GM18519 (cell line): ENCODE measurements around the gene SMAD3.

Experiments
- ATAC-seq: cut with Tn5 transposase; IDR thresholded peaks from one replicate; pipeline ENCODE4 v1.9.1; 2021; ENCODE audit warnings: mild to moderate bottlenecking, moderate library complexity; ENCODE audit not compliant: unreplicated experiment, low FRiP score

SMAD3 gene

DNA sequence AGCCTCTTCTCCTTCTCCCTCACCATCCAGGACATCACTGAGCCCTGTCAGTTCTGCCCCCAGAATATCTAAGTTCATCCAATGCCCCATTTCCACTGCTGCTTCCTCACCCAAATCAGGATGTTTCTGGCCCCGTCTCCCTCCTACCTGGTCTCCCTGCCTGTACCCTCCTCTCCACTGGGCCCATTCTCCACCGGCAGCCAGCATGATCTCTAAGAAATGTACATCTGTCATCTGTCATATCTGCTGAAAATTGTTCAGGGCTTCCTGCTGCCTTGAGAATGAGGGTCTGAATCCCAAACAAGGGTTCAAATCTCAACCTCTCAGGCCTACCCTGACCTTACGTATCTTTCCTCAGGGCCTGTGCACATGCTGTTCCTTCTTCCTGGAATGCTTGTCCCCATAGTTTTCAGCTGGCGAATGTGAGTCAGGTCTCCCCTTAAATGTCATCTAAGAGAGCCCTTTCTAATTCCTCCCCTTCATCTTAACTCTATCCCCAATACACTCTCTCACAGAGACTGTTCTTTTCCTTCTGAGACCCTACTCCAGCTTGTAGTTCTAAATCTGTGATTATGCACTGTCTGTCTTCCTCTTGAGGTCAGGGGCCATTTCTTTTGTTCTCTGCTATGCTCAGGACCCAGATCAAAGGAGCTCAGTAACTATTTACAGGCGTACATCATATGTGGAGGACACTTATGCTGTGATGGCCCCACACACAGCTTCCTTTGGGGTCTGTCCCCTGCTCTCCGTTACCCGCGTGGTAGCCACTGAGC lies 40.8 kb downstream of the SMAD3 start:
- ATAC-seq = no peak

DNA sequence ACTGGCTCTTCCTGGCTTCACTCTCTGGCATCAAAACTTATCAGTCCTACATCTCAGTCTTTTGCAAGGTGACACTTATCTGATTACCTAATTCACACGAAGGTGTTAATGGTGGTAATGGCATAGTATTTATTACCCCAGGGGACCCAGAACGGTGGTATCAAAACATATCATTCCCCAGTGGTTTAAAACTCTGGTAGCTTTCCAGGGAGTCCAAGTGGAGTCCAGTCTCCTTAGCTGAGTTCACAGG lies 41.3 kb downstream of the SMAD3 start:
- no peak for ATAC-seq

DNA sequence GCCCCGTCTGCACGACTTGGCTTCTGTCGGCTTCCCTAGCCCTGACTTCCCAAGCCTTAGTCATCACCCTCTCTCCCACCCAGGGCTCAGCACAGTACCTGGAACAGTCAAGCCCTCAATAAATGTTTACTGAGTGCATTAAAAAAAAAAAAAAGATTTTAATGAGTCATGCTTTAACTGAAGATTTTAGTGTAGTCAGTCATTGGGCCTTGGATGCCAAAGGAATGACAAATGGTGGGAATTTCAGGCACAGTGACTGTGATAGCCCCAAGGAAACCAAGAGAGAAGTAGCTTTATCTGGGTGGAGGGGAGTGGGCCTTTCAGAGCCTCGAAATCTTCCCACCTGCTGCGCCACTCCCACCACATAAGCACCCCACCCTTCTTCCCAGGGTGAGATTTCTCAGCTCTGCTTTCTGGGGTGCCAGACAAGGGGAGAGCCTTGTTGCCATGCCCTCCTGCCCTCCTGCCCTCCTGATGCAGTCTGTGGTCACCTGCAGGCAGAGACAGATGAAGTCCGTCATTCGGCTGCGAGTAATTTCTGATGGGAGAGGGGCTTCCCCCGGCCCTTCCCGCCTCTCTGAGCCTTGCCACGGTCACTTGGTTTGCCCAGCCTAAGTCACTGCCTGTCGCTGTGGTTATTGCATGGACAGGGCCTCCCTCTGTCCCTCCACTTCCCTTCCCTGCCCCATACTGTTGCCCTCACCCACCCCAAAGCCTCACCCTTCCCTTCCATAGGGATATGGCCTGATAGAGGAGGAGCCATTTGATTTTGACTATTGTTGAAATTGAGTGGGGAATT lies 41.8 kb downstream of the SMAD3 start:
- ATAC-seq = no peak

DNA sequence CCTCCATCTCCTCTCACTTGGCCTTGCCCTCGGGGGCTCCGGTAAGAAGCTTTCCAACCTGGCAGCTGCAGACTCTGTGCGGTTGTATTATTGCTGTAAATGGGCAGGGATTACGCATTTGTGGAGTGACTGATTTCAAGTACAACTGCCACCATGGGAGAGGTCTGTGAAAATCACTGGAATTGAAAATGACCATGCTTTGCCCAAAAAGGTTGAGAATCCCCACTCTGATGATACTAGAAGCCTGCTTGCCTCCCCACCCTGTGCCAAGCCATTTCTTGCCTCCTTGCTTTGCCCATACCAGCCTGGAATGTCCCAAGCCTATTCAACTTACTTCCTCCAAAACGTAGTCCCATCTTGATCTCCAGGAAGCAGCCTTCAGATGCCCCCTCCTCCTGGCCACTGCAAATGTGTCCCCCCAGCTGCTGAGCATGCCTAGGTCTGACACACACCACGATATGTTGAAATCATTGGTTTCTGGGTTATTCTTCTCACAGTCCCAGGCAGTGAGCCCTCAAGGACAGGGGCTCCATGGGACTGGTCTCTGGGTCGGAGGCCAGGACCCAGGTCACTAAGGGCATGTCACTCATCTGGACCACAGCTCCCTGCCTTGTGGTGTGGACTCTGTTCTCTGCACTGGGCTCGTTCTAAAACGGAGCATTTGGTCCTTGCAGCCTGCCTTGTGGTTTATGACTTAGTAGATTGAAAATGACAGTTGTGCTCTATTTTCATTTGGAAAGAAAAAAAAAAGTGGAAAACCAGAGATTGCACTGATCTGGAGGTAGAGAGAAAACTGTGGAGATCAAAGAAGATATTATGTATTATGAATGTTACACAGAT lies 42.9 kb downstream of the SMAD3 start:
- ATAC-seq = no peak

DNA sequence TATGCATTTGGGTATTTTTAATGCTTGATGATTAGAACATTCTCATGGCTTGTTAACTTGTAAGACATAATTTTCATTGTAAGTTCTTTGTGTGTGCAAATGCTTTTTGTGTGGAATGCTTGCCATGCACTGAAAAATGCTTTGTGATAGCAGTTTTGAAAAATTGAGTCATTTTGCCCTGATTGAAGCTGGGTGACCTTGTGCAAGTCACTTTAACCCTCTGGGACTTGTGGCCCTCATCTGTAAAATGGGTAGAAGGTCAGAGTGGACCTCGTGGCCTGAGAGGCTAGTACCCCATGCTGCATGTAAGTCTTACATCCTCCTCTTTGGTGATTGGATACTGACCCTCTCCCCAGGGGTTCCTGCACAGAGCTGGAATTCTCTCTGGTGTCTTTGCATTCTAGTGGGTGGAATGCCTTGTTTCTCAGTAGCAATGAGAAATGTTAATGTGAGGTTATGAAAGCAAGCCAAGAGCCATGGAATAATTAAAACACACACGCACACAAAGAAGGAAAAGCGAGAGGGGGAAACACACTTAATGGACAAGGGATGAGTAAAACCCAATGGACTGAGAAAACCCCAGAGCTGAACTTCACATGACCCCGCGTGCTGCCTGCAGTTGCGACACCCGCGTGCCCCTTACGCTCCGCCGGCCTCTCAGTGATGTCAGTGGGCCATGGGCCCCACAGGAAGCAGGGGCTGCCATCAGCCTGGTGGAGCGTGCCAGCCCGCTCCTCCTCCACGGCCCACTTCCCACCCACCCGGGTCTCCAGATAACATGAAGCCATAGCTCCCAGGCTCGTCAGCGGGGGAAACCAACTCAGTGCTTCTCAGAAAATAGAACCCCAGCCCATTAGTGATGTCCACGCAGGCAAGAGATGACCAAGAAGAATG lies 44.0 kb downstream of the SMAD3 start:
- peak; percentile 52 for ATAC-seq

DNA sequence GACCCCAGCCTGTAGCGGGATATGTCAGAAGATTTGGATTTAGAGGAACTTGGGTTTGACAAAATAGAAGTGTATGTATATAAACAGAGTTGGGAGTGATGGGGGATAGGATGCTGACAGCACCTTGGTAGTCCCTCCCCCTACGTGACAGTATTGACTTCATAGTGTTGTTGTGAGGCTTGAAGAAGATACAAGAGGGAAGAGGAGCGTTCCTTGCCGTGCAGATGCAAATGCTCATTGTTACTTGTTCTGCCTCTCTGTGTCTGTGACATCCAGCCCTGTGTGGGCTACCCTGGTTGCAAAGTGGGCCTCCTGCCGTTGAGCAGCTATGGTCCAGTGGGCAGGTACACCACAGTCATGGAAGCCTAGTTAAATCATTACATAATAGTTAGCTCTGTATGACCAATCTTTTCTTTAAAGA lies 45.0 kb downstream of the SMAD3 start:
- no peak for ATAC-seq

DNA sequence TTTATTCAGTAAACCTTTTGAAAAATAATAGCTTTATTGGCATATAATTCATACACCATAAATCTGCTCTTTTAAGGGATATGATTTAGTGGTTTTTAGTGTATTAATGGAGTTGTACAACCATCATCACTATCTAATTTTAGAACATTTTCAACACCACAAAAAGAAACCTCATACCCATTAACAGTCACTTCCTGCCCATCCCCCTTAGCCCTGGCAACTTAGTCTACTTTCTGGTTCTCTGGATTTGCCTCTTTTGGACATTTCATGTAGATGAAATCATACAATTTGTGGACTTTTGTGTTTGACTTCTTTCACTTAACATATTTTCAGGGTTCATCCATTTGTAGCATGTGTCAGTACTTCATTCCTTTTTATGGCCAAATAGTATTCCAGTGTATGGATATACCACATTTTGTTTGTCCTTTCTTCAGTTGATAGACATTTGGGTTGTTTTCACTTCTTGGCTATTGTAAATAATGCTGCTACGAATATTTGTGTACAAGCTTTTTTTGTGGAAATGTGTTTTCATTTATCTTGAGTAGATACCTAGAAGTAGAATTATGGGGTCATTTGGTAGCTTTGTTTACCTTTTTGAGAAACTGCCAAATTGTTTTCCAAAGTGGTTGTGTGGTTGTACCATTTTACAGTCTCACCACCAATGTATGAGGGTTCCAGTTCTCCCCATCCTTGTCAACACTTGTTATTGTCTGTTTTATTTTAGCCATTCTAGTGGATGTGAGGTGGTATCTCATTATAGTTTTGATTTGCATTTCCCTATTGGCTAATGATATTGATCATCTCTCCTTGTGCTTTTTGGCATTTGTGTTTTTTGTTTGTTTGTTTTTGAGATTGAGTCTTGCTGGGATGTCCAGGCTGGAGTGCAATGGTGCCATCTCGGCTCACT lies 45.8 kb downstream of the SMAD3 start:
- ATAC-seq = no peak

DNA sequence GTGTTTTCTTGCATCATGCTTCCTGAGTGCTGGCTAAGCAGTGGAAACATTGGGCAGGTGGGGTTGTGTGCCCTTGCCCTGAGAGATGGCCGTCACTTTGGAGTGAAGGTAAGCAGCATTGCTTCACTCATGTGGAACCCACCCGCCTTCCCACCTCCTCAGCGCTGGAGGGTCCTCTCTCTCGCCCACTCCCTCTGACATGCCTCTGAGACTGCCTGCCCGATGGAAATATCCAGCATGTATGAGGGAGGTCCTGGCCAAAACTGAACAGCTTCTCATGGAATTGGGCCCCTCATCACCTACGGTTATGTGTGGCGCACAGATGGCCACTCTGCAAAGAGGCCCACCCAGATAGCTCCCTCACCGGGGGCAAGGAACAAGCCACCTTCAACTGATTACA lies 48.6 kb downstream of the SMAD3 start:
- ATAC-seq = no peak

DNA sequence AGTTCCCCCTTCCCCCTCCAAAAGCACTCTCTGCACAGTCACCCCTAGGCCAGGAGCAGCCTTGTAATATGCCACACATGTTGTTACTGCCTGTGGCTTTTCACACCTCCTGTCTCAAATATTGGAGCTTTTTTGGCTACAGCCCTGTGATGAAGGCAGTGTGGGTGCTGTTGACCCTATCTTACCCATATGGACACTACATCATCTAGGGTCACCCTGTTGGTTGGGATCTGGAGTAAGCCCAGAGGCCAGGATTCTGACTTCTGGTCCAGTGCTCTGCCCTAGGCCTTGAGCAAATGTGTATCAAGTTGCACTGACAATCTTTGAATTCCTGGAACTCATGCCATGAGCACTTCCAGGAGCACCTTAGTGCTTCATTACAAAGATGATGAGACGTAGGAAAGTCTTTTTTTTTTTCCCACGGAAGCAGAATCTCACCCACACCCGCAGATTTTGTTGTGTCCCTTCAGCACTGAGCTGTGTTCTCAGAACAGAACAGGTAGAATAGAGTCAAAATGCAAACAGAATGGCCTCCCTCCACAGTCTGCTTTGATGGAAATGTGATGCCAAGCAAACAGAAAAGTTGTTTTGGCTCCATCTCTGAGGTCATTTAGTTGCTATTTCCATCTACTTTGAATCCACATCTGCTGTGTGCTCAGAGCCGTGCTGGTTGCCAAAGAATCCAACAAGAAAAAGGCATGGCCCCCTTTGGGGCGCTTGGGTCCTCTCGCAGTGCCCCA lies 49.6 kb downstream of the SMAD3 start:
- no peak for ATAC-seq

DNA sequence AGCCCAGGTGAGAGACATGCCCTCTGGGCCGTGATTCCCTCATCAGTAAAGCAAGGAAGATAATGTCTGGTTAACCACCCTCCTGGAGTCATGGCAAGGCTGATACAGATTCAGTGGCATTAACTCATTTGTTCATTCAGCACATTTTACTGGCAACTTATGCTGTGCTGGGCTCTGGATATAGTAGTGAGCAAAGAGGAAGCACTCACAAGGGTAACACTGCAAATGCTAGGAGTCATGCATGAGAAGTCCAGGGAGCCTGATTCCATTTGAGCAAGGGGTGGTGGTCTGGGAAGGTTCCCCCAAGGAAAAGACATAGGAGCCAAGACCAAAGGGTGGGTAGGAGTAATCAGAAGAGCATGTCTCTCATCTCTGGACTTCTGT lies 50.2 kb downstream of the SMAD3 start:
- no peak for ATAC-seq

DNA sequence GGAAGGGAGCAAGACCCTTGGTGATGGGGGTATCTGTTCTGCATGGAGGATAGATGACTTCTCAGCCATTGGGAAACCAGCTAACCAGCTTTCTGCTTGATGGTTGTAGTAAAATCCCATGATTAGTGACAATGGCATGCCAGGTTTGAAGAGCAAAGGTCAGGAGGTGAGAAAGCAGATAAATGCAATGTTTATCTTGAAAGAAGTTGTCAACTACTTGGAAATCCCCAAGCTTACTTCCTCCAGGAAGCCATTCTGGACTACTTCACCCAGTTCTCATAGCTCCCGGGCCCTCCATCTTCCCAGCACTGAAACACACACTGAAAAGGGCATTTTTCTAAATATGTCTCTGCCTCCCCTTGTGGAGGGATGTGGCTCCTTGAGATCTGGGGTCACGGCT lies 51.3 kb downstream of the SMAD3 start:
- ATAC-seq = no peak

DNA sequence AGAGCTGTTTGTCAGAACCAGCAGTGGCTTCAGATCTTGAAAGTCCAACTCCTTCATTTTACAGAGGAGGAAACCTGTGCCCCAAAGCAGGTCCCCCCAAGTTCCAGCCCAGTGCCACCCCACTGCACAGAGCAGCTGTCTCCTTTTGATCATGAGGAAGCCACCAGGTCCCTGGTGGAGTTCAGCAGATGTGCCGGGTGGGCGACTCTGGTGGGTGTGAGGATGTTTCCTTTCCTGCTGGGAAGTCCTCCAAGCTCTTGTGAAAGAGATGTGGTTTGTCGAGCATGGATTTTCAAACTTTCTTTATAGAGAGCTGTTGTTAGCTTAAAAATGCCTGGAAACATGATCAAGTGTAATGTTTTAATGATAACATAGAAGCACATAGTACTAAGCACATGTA lies 52.0 kb downstream of the SMAD3 start:
- ATAC-seq = no peak

DNA sequence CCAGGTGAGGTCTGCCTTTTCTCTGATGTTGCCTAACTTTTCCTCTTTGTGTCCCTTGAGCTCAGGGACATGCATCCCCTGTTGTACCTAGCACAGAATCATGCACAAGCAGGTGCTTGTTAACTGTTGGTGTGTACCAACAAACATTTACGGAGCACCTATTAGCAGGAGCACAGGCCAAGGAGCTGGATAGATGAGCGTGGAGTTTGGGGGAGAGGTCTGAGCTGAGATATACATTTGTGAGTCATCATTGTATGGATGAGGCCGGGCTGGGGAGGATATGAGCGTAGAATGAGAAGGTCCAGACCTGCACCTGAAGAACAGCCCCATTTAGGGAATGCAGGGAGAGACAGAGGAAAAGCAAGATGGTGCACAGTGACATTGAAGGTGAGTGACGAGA lies 53.4 kb downstream of the SMAD3 start:
- ATAC-seq = no peak

DNA sequence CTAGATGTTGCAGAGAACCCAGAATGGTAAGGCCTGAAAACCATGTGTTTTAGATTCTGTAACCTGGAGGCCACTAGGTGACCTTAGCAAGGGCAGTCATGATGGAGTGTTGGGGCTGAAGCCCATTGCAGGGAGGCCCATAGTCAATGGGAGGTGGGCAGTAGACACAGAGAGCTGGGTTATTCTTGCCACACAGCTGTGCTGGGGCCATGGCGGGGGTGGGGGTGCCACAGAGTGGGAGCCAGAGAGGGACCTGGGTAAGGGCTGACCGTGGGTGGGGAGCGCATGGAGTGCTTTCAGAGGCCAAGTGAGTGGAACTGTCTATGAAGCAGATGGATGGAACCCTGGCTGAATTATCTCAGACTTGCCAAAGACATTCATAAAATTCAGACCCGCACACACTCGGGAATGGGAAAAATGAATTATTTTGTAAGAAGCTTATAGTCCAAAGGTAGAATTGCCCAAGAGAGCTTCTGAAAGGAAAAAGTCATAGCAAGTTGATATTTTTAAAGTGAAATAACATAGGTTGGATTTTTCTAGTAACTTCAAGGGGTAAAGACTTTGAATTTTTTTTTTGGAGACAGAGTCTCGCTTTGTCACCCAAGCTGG lies 53.9 kb downstream of the SMAD3 start:
- no peak for ATAC-seq

DNA sequence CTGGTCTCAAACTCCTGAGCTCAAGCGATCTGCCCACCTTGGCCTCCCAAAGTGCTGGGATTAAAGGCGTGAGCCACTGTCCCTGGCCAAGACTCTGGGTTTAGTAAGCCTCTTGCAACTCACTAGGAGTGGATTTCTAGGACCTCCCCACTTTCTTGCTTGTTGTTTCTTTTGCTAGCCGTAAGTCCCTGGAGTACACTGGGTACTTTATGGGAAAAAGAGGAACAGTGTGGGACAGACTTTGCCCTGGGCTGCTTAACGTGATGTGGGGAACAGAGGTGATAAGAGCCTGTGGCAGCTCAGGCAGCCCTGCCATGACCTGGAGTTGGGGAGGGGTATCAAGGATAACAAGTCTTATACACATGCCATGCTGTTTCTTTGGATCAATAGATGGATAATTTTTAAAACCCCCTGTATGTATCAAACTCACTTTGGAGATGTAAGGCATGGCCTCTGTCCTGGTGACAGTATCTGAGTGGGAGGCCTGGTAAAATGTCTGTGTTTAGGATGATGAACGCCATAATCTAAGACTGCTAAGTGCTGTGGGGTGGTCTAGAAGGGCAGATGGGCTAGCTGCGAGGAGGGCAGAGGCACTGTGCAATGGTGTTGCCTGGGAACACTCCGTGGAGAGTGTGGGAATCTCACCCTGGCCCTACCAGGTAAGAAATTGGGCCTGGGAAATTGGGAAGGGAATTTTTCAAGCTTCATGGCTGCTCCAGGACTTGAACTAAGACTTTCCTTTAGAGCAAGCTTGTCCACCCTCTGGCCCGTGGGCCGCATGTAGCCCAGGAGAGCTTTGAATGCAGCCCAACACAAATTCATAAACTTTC lies 54.8 kb downstream of the SMAD3 start:
- ATAC-seq = no peak

DNA sequence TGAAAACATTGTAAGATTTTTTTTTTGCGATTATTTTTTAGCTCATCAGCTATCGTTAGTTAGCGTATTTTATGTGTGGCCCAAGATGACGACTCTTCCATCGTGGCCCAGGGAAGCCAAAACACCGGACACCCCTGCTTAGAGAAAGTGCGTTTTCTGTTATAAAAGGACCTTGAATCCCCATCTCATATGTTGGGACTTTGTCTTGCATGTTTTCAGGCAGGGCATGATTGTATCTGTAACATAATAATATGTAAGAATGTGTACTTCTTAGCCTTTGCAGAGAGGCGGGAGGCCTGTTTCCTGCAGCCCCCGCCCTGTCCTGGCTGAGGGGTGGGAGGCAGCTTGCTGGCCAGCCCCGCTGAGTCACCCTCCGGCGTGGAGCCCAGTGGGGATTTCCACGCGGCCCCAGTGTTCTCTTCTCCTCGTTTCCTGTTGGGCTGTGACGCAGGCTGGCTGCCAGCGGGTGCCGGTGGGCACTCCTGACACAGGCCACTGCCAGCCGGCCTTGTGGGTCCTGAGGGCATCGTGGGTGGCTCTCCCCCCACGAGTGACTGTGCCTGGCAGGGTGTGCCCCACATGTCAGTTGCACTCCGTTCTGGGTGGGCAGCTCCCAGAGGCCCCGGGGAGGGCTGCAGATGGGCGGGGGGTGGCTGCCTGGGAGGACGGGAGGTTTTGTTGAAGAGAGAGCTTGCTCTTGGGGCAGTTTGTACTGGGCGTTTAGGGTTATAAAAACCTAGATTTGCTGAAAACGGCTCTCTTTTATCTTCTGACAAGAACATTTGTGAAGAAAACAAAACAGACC lies 55.6 kb downstream of the SMAD3 start:
- no peak for ATAC-seq
